GM23248 (cell line): ENCODE data around the gene NANP. TPM values are rescaled to one million over a fixed set of nuclear protein-coding genes. Genes with fewer than 3 reads are reported as not detected.

Source experiments
- DNase-seq: peaks from one replicate; pipeline ENCODE4 v3.0.0-alpha.2; 2015
- H2AFZ ChIP-seq: fragments of 200-600 bp; sonication (generic); 2 replicates; pipeline ENCODE4 v1.6.1; 2016; ENCODE audit warnings: antibody characterized with exemption
- H3F3A ChIP-seq: fragments of 200-600 bp; sonication (generic); 2 replicates; pipeline ENCODE4 v1.6.1; 2016; ENCODE audit warnings: mild to moderate bottlenecking, antibody characterized with exemption, mixed run types; ENCODE audit not compliant: insufficient read depth
- H3K27ac ChIP-seq: fragments of 200-600 bp; sonication (generic); 2 replicates; pipeline ENCODE4 v1.5.1; 2016; ENCODE audit warnings: mild to moderate bottlenecking
- H3K27me3 ChIP-seq: fragments of 200-600 bp; sonication (generic); replicated peaks from 2 replicates; pipeline ENCODE4 v1.6.1; 2016; ENCODE audit warnings: mild to moderate bottlenecking; ENCODE audit not compliant: insufficient read depth
- H3K36me3 ChIP-seq: fragments of 200-600 bp; sonication (generic); 2 replicates; pipeline ENCODE4 v1.6.1; 2016; ENCODE audit warnings: low read depth, mild to moderate bottlenecking
- H3K4me1 ChIP-seq: fragments of 200-600 bp; sonication (generic); 2 replicates; pipeline ENCODE4 v1.6.1; 2016; ENCODE audit warnings: mild to moderate bottlenecking; ENCODE audit not compliant: insufficient read depth
- H3K4me2 ChIP-seq: fragments of 200-600 bp; sonication (generic); one replicate; pipeline ENCODE4 v1.6.1; 2016; ENCODE audit warnings: mild to moderate bottlenecking; ENCODE audit not compliant: unreplicated experiment
- H3K4me3 ChIP-seq: fragments of 200-600 bp; sonication (generic); 2 replicates; pipeline ENCODE4 v1.5.1; 2016; ENCODE audit warnings: mild to moderate bottlenecking
- H3K79me2 ChIP-seq: fragments of 200-600 bp; sonication (generic); 2 replicates; pipeline ENCODE4 v1.6.1; 2016; ENCODE audit warnings: mild to moderate bottlenecking; ENCODE audit not compliant: insufficient read depth
- H3K9ac ChIP-seq: fragments of 200-600 bp; sonication (generic); 2 replicates; pipeline ENCODE4 v1.6.1; 2016; ENCODE audit warnings: mild to moderate bottlenecking
- H3K9me2 ChIP-seq: fragments of 200-600 bp; sonication (generic); 2 replicates; pipeline ENCODE4 v1.6.1; 2016; ENCODE audit warnings: mixed run types, mild to moderate bottlenecking, moderate library complexity; ENCODE audit not compliant: insufficient read depth
- H3K9me3 ChIP-seq: fragments of 200-600 bp; sonication (generic); one replicate; pipeline ENCODE4 v1.6.1; 2017; ENCODE audit warnings: low read depth
- H4K20me1 ChIP-seq: fragments of 200-600 bp; sonication (generic); 2 replicates; pipeline ENCODE4 v1.6.0; 2016; ENCODE audit not compliant: insufficient read depth
- EZH2 ChIP-seq: fragments of 200-600 bp; sonication (generic); IDR thresholded peaks from 2 replicates; pipeline ENCODE4 v1.6.1; 2018; ENCODE audit warnings: antibody characterized with exemption, mild to moderate bottlenecking; ENCODE audit not compliant: insufficient read depth, poor library complexity, severe bottlenecking
- EZH2phosphoT487 ChIP-seq: fragments of 200-600 bp; sonication (generic); IDR thresholded peaks from 2 replicates; pipeline ENCODE4 v1.6.1; 2018; ENCODE audit warnings: antibody characterized with exemption, moderate library complexity, mild to moderate bottlenecking, low read depth; ENCODE audit not compliant: insufficient read depth
- WGBS, 2 experiments: methylation state at CpG; one replicate each; pipeline ENCODE4 v1.1.6; 2015 to 2017; ENCODE audit warnings: low lambda C conversion rate in 2 of 2, low coverage in 1 of 2; ENCODE audit errors: missing lambda C conversion rate in 2 of 2; 5-methylcytosine and 5-hydroxymethylcytosine counted together
- in situ Hi-C: fragments of 300-500 bp; cut with MboI; formaldehyde crosslinking; loops from 2 replicates; pipeline ENCODE4 v1.15.0; 2020
- polyA plus RNA-seq: library from polyadenylated mRNA; unstranded; fragments of >200 nt; fragmentation: Nextera tagmentation; extraction: Ambion mirVana; gene quantifications from 2 replicates; pipeline ENCODE4 v1.2.1, GENCODE V29; 2016
- total RNA-seq: library from RNA; depleted of rRNA; stranded (reverse); fragments of >200 nt; shearing (Covaris generic); gene quantifications from 2 replicates; pipeline ENCODE4 v1.2.3, GENCODE V29; 2014; rRNA removed

The NANP gene, protein sequence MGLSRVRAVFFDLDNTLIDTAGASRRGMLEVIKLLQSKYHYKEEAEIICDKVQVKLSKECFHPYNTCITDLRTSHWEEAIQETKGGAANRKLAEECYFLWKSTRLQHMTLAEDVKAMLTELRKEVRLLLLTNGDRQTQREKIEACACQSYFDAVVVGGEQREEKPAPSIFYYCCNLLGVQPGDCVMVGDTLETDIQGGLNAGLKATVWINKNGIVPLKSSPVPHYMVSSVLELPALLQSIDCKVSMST
- total RNA-seq: 4.0 and 7.1 TPM in 2 replicates
- 7.5 and 7.7 TPM in 2 replicates for polyA plus RNA-seq

DNA sequence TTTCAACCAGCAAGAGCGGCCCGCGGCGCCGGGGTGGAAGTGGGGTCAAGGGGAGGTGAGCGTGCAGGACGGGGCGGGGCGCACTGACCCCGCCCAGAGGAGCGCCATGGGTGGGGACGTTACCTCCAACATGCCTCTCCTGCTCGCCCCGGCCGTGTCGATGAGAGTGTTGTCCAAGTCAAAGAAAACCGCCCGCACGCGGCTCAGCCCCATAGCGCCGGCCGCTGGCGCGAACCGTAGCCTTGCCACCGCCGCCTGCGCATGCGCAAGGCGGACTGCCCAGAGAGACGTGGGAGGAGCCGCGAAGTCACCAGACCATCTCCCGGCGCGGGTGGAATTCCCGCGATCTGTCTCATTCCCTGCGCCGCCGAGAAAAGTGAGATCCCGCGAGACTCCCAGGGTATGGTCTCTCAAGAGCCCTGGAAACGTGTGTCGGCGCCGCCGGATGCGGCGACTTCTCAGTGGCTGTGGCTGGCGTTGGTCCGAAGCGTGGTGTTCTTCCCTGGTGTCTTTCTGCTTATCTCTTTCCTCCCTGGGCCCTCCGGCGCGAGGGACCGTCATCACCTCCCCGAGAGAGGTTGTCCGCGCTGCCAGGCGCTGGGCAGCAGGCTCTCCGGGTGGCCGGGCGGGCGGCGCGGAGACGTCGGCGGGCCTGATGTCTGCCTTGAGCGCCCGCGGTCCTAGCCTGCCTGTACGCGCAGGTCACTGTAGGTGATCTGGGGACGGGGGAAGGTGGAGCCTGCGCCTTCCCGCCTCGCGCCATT is at the start of gene NANP:
Gene NANP (minus strand): TSS at position 279 of the 764 bp plus-strand sequence. CDS start 66 bp downstream, at position 213.
- no peaks in the 10 kb centered on the region for H4K20me1 ChIP-seq
- H3K27ac ChIP-seq: peak within 1 kb of the TSS; percentile 84
- H3K4me3 ChIP-seq: peak within 1 kb of the TSS; percentile 93
- H3K79me2 ChIP-seq: peaks cover 55% of the 10 kb centered on the region
- H3K4me2 ChIP-seq: peak within 1 kb of the TSS; percentile 97
- peaks cover 7% of the 10 kb centered on the region for H3F3A ChIP-seq
- H3K9me2 ChIP-seq: no peaks in the 10 kb centered on the region
- no peaks in the 10 kb centered on the region for H3K27me3 ChIP-seq
- peaks cover 4% of the 10 kb centered on the region for H3K4me1 ChIP-seq
- H3K9me3 ChIP-seq: no peaks in the 10 kb centered on the region
- H3K9ac ChIP-seq: peak within 1 kb of the TSS; percentile 91
- TF ChIP-seq EZH2 (no peak), EZH2phosphoT487 (no peak)
- in situ Hi-C loops: no loop called here
- whole genome bisulfite sequencing, 2 experiments: 0 to 1% methylated on average over 27 to 74 of the region's 81 CpGs
- peak within 1 kb of the TSS; percentile 90 for H2AFZ ChIP-seq
- H3K36me3 ChIP-seq: no peaks in the 10 kb centered on the region
- peak; percentile 99 for DNase-seq

DNA sequence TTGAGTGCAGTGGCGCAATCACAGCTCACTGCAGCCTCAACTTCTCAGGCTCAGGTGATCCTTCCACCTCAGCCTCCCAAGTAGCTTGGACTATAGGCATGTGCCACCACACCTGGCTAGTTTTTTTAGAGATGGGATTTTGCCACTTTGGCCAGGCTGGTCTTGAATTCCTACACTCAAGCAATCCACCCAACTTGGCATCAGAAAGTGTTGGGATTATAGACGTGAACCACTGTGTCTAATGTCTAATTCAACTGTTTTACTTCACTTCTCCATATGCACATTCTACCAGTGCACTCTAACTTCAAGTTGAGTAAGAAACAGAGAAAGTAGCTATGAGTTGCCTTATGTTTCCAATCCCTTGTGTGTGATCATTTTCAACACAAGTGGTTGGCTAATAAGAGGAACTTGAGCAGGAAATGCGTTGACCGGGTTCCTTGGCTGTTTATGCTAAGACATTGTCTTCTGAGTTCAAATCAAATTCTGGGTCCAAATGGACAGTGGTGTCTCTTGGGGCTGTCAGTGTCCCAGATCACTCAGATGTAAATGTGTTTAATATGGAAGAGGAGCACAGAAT is 48.9 kb upstream of the NANP start:
- Histone ChIP-seq H2AFZ (no peak overlapping the region), H3K9me2 (no peaks in the 10 kb centered on the region), H3K36me3 (peaks cover 19% of the 10 kb centered on the region), H3K4me2 (no peak overlapping the region), H3K27ac (no peak overlapping the region), H3K9me3 (no peaks in the 10 kb centered on the region), H3K9ac (no peak overlapping the region), H3K79me2 (no peaks in the 10 kb centered on the region), H3K27me3 (no peaks in the 10 kb centered on the region), H3K4me1 (peaks cover 18% of the 10 kb centered on the region), H4K20me1 (no peaks in the 10 kb centered on the region), H3K4me3 (no peak overlapping the region), H3F3A (peaks cover 43% of the 10 kb centered on the region)
- no peak for TF ChIP-seq EZH2phosphoT487
- 98 to 99% methylated on average over 4 of the region's 4 CpGs for WGBS, 2 experiments
- DNase-seq: no peak
- in situ Hi-C loops: loop anchor here (25.0 kb wide), 1 partner anchor 490 kb away; no protein-coding TSS in a partner anchor

DNA sequence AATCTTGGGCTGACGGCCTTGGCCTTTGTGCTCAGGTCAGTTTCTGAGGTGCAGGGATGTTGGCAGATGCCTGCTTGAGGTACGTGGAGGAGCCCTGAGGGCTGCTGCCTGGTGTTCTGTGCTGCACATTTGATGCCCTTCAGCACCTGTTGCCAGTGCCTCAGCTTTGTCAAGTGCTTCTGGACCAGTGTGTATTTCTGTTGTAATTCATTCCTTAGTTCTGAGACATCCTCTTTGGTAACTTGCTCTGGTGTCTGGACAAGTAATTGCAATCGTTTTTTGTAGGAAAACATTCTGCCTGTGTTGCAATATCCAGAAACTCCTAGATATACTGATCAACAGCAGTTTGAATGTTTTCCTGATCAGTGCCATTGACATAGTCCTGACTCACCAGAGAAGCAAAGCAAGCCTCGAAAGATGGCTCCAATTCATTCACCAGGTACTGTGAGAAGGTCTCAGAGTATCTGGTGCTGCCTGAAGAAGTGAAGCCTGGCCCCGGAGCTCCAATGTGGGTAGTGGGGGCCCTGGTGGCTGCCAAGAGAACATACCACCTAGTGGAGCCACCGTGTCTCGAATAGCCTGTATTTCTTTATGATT is 46.1 kb upstream of the NANP start:
- peak; percentile 84 for DNase-seq
- H3K4me1 ChIP-seq: peaks cover 5% of the 10 kb centered on the region
- no peak overlapping the region for H3K4me3 ChIP-seq
- peak overlapping the region; percentile 44 for H3K4me2 ChIP-seq
- H3F3A ChIP-seq: peaks cover 30% of the 10 kb centered on the region
- peaks cover 6% of the 10 kb centered on the region; the same call in 1 of the 2 replicates for H3K36me3 ChIP-seq
- H2AFZ ChIP-seq: no peak overlapping the region
- H3K9me3 ChIP-seq: no peaks in the 10 kb centered on the region
- TF ChIP-seq EZH2phosphoT487: no peak
- WGBS, 2 experiments: 49 to 52% methylated on average over 7 of the region's 7 CpGs
- H3K9me2 ChIP-seq: no peaks in the 10 kb centered on the region
- in situ Hi-C loops: loop anchor here (25.0 kb wide), 1 partner anchor 492 kb away; no protein-coding TSS in a partner anchor
- H3K79me2 ChIP-seq: no peaks in the 10 kb centered on the region
- no peak overlapping the region for H3K9ac ChIP-seq
- H4K20me1 ChIP-seq: no peaks in the 10 kb centered on the region
- peak overlapping the region; percentile 35 for H3K27ac ChIP-seq
- H3K27me3 ChIP-seq: no peaks in the 10 kb centered on the region

DNA sequence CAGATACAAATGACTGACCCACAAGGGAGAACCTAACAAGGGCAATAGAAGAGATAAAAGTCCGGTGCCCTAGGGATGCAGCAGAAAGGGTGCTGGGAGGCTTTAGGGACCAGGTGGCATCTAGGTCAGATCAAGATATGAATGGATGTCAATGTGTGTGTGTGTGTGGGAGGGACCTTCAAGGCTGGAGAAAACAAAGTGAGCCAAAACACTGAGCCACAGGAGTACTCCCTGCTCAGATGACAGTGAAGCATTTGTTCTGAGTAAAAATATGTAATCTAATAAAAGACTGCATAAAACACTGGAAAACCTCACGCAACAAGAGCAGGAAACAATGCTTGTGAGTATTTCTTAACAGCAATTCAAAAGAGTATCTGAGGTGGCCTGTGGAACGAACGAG is 44.6 kb upstream of the NANP start:
- no peaks in the 10 kb centered on the region for H3K79me2 ChIP-seq

More for the DNA sequence above, 44.6 kb upstream of the NANP start:
- in situ Hi-C loops: loop anchor here (25.0 kb wide), 1 partner anchor 494 kb away; no protein-coding TSS in a partner anchor
- no peak overlapping the region for H3K9ac ChIP-seq
- H4K20me1 ChIP-seq: no peaks in the 10 kb centered on the region
- H3K4me2 ChIP-seq: no peak overlapping the region
- no peak for TF ChIP-seq EZH2
- no peak for TF ChIP-seq EZH2phosphoT487
- no peaks in the 10 kb centered on the region for H3K36me3 ChIP-seq
- no peak overlapping the region for H3K4me3 ChIP-seq
- peaks cover 5% of the 10 kb centered on the region for H3K4me1 ChIP-seq
- no peak overlapping the region for H2AFZ ChIP-seq
- H3K27me3 ChIP-seq: no peaks in the 10 kb centered on the region
- 98 to 99% methylated on average over 4 of the region's 4 CpGs for WGBS, 2 experiments
- H3F3A ChIP-seq: peaks cover 30% of the 10 kb centered on the region
- H3K9me3 ChIP-seq: no peaks in the 10 kb centered on the region
- DNase-seq: no peak
- no peaks in the 10 kb centered on the region for H3K9me2 ChIP-seq
- H3K27ac ChIP-seq: no peak overlapping the region
